Hepatocyte (in vitro differentiated cells): Measurements from ENCODE around the gene KDELR3. TPM values are rescaled to one million over a fixed set of nuclear protein-coding genes. Genes with fewer than 3 reads are reported as not detected.
A peak's percentile ranks its signal among the peaks of the same experiment; 100 is the strongest.
"Not testable (repeated sequence)": the region's sequence is repeated elsewhere in the genome, so short reads cannot be mapped to it uniquely, and the experiment has no call there.

Experiments used
- DNase-seq: peaks from one replicate; pipeline ENCODE4 v3.0.0-alpha.2; 2016; ENCODE audit warnings: low spot score
- H2AFZ ChIP-seq: fragments of 200-600 bp; sonication (generic); 2 replicates; pipeline ENCODE4 v1.6.0; 2016; ENCODE audit warnings: antibody characterized with exemption, mild to moderate bottlenecking
- H3K27ac ChIP-seq: fragments of 200-600 bp; sonication (generic); 2 replicates; pipeline ENCODE4 v1.5.1; 2016; ENCODE audit warnings: mild to moderate bottlenecking
- H3K27me3 ChIP-seq: fragments of 200-600 bp; sonication (generic); 2 replicates; pipeline ENCODE4 v1.6.1; 2016
- H3K36me3 ChIP-seq: fragments of 200-600 bp; sonication (generic); replicated peaks from 2 replicates; pipeline ENCODE4 v1.5.1; 2016; ENCODE audit warnings: low read depth; ENCODE audit not compliant: insufficient read depth
- H3K4me1 ChIP-seq: fragments of 200-600 bp; sonication (generic); 2 replicates; pipeline ENCODE4 v1.5.1; 2016; ENCODE audit warnings: mild to moderate bottlenecking, moderate library complexity; ENCODE audit not compliant: insufficient read depth
- H3K4me2 ChIP-seq: fragments of 200-600 bp; sonication (generic); 2 replicates; pipeline ENCODE4 v1.6.0; 2016
- H3K4me3 ChIP-seq: fragments of 200-600 bp; sonication (generic); 2 replicates; pipeline ENCODE4 v1.5.1; 2016; ENCODE audit warnings: mild to moderate bottlenecking
- H3K79me2 ChIP-seq: fragments of 200-600 bp; sonication (generic); 2 replicates; pipeline ENCODE4 v1.6.0; 2017; ENCODE audit warnings: mild to moderate bottlenecking
- H3K9me2 ChIP-seq: fragments of 200-600 bp; sonication (generic); replicated peaks from 2 replicates; pipeline ENCODE4 v1.6.0; 2017; ENCODE audit warnings: mild to moderate bottlenecking; ENCODE audit not compliant: insufficient read depth
- H3K9me3 ChIP-seq: fragments of 200-600 bp; sonication (generic); 2 replicates; pipeline ENCODE4 v1.5.1; 2016; ENCODE audit warnings: low read depth, mild to moderate bottlenecking
- H4K20me1 ChIP-seq: fragments of 200-600 bp; sonication (generic); 2 replicates; pipeline ENCODE4 v1.6.0; 2016; ENCODE audit warnings: mild to moderate bottlenecking; ENCODE audit not compliant: insufficient read depth, poor library complexity, severe bottlenecking
- EZH2 ChIP-seq: fragments of 200-600 bp; sonication (generic); IDR thresholded peaks from 2 replicates; pipeline ENCODE4 v1.6.1; 2016; ENCODE audit warnings: antibody characterized with exemption, mild to moderate bottlenecking, borderline replicate concordance
- EZH2phosphoT487 ChIP-seq: fragments of 200-600 bp; sonication (generic); IDR thresholded peaks from one replicate; pipeline ENCODE4 v1.6.1; 2018; ENCODE audit warnings: antibody characterized with exemption, mild to moderate bottlenecking, low read depth, moderate library complexity; ENCODE audit not compliant: unreplicated experiment, severe bottlenecking
- WGBS: methylation state at CpG from one replicate; pipeline ENCODE4 v1.1.6; 2016; ENCODE audit warnings: low lambda C conversion rate; ENCODE audit errors: missing lambda C conversion rate; 5-methylcytosine and 5-hydroxymethylcytosine counted together
- polyA plus RNA-seq: library from polyadenylated mRNA; unstranded; fragments of >200 nt; fragmentation: Nextera tagmentation; extraction: Ambion mirVana; gene quantifications from 2 replicates; pipeline ENCODE4 v1.2.1, GENCODE V29; 2016
- total RNA-seq: library from RNA; depleted of rRNA; stranded (reverse); fragments of >200 nt; gene quantifications from 2 replicates; pipeline ENCODE4 v1.2.3, GENCODE V29; 2014
- TF ChIP-seq, protein P1 (sequence below): fragments of 200-600 bp; sonication (generic); IDR thresholded peaks from 2 replicates; pipeline ENCODE4 v1.5.1; 2016; ENCODE audit warnings: antibody characterized with exemption, mild to moderate bottlenecking; ENCODE audit not compliant: poor library complexity

KDELR3 gene
- total and polyA plus RNA-seq, 2 experiments from 2014 or later, result 92.4 to 171 TPM

DNA sequence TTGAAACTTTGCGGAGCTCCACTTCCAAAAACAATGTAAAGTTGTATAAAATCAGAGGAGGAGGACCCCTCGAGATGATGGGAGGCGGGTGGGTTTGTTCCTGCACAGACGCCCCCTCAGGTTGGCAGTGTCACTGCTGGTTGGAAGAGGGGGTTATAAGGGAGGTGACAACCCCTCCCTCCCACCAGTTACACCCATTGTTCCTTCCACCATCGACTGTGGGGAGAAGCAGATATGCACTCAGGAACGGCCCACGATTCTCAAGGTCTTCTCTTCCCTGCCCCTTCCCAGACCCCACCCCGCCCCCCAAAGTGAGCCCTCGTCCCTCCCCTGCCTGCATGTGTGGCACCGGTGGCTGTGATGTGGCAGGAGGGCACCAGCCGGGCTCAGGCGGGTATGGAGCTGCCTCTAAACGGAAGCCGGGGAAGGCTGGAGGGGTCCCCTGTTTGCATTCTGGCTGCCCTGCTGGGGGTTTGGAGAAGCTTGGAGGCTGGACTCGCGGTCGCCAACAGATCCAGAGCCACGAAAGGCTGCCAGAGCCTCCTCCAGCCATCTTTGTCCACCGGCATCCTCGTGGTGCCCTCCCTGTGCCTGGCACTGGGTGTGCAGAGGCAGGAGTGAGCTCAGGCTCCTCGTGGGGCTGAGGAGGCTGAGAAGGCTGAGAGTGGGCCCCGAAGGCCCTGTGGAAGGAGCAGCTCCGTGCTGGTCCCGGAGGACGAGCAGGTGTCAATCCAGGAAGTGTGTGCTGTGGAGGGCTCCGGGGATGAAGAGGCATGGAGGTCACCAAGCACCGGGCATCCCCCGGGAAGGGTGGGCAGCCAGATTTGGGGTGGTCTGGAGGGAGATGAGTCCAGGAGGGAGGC lies 778 bp downstream of the KDELR3 start:
- H3K9me3 ChIP-seq, result no peaks in the 10 kb centered on the region
- H3K79me2 ChIP-seq, result peaks cover 11% of the 10 kb centered on the region
- H3K4me2 ChIP-seq, result peak overlapping the region; percentile 99
- H3K9me2 ChIP-seq, result no peaks in the 10 kb centered on the region
- TF ChIP-seq EZH2phosphoT487, result no peak
- TF ChIP-seq, protein P1, sequence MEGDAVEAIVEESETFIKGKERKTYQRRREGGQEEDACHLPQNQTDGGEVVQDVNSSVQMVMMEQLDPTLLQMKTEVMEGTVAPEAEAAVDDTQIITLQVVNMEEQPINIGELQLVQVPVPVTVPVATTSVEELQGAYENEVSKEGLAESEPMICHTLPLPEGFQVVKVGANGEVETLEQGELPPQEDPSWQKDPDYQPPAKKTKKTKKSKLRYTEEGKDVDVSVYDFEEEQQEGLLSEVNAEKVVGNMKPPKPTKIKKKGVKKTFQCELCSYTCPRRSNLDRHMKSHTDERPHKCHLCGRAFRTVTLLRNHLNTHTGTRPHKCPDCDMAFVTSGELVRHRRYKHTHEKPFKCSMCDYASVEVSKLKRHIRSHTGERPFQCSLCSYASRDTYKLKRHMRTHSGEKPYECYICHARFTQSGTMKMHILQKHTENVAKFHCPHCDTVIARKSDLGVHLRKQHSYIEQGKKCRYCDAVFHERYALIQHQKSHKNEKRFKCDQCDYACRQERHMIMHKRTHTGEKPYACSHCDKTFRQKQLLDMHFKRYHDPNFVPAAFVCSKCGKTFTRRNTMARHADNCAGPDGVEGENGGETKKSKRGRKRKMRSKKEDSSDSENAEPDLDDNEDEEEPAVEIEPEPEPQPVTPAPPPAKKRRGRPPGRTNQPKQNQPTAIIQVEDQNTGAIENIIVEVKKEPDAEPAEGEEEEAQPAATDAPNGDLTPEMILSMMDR, result peak; percentile 37
- TF ChIP-seq EZH2, result no peak
- no peaks in the 10 kb centered on the region for H3K36me3 ChIP-seq
- peak overlapping the region; percentile 99 for H2AFZ ChIP-seq
- H3K4me1 ChIP-seq, result peaks cover 13% of the 10 kb centered on the region
- DNase-seq, result peak; percentile 49
- no peaks in the 10 kb centered on the region for H3K27me3 ChIP-seq
- 72% methylated on average over 28 of the region's 28 CpGs for WGBS
- peak overlapping the region; percentile 81 for H3K4me3 ChIP-seq
- no peaks in the 10 kb centered on the region for H4K20me1 ChIP-seq
- peak overlapping the region; percentile 58 for H3K27ac ChIP-seq

DNA sequence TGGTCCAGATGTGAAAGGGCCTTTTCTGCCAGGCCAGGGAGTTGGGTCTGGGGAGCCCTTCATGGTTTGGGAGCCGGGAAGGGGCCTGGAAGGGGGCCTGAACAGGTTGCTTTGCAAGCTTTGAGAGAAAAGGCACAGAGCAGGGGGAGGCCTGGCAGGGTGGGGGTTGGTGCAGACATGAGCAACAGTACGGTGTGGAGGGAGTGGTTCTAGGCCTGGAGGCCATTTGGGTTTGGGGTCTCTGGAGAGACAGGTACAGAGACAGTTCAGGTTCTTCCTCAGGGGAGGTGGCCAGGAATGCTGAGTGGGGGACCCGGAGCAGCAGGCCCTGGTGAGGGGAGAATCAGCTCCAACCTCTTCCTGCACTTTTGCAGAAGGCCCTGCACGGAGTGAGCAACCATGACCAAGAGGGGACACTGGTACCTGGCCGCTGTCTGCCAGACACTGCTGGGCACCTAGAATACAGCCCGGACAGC lies 1.4 kb downstream of the KDELR3 start:
- Histone ChIP-seq H3K4me3 (no peak overlapping the region), H4K20me1 (no peaks in the 10 kb centered on the region), H3K27ac (no peak overlapping the region), H3K79me2 (peaks cover 11% of the 10 kb centered on the region), H3K4me1 (peaks cover 11% of the 10 kb centered on the region), H3K27me3 (no peaks in the 10 kb centered on the region), H3K9me3 (no peaks in the 10 kb centered on the region), H3K9me2 (no peaks in the 10 kb centered on the region), H3K4me2 (peak overlapping the region; percentile 99), H2AFZ (no peak overlapping the region), H3K36me3 (no peaks in the 10 kb centered on the region)
- 91% methylated on average over 6 of the region's 6 CpGs for WGBS
- no peak for TF ChIP-seq EZH2
- no peak for TF ChIP-seq EZH2phosphoT487
- TF ChIP-seq, protein P1, result no peak
- peak; percentile 3 for DNase-seq

DNA sequence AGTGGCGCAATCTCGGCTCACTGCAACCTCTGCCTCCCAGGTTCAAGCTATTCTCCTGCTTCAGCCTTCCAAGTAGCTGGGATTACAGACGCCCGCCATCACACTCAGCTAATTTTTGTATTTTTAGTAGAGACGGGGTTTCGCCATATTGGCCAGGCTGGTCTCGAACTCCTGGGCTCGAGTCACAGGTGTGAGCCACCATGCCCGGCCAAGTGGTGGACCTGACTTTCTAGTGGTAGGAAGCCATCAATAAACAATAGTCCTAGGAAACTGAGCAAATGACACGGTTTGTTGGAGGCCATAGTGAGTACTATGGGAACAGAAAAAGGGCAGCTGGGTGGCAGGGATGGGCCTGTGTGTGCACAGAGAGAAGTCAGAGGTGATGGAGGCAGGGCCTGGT lies 2.3 kb downstream of the KDELR3 start:
- H3K4me3 ChIP-seq, H3K4me2 ChIP-seq, H3K27me3 ChIP-seq, H3K9me3 ChIP-seq, H3K9me2 ChIP-seq, H2AFZ ChIP-seq, DNase-seq, H3K36me3 ChIP-seq, H4K20me1 ChIP-seq, H3K27ac ChIP-seq: not testable (repeated sequence)
- WGBS, result 97% methylated on average over 10 of the region's 10 CpGs
- peaks cover 11% of the 10 kb centered on the region for H3K79me2 ChIP-seq
- H3K4me1 ChIP-seq, result peaks cover 11% of the 10 kb centered on the region

DNA sequence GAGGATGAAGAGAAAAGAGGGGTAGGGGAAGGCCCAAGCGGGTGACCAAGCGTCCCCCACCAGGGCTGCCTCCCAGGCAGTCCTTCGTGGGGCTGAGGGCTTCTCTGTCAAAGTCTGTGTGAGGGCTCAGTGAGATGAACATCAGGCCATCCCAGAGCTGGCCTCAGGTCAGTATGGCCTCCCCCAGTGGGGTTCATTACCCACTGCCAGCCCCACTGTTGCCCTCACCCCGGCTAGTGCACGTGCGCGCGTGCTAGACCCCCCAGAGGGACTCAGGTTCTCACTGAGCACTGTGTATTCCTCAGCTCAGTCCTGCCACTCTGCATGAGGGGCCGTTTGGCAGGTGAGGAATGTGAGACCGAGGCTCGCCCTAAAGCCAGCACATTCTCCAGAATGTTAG lies 3.3 kb downstream of the KDELR3 start:
- Histone ChIP-seq H3K4me3 (no peak overlapping the region), H3K9me3 (no peaks in the 10 kb centered on the region), H2AFZ (no peak overlapping the region), H3K27me3 (no peaks in the 10 kb centered on the region), H3K4me2 (no peak overlapping the region), H3K9me2 (no peaks in the 10 kb centered on the region), H3K4me1 (peaks cover 11% of the 10 kb centered on the region), H3K36me3 (no peaks in the 10 kb centered on the region), H3K27ac (no peak overlapping the region), H4K20me1 (no peaks in the 10 kb centered on the region), H3K79me2 (peaks cover 11% of the 10 kb centered on the region)
- 84% methylated on average over 11 of the region's 11 CpGs for WGBS
- DNase-seq, result no peak
- no peak for TF ChIP-seq EZH2phosphoT487
- TF ChIP-seq, protein P1, result no peak
- TF ChIP-seq EZH2, result no peak
